T-cell (primary cell): ENCODE measurements around the gene AAR2. TPM values are rescaled to one million over a fixed set of nuclear protein-coding genes. Genes with fewer than 3 reads are reported as not detected.

Source experiments
- ATAC-seq, 4 experiments: fragments of 200-7000 bp in 3 of 4; fragments of 150-1000 bp in 1 of 4; cut with Tn5 transposase; replicated peaks in 1 of 4; 1 replicate in 3 of 4; 2 replicates in 1 of 4; pipeline ENCODE4 v1.10.0; 2021; ENCODE audit warnings: moderate library complexity in 3 of 4, mild to moderate bottlenecking in 2 of 4, moderate number of reproducible peaks in 1 of 4
- CTCF ChIA-PET, 2 donors: fragments of 300-600 bp; sonication (Branson Sonifier 250); formaldehyde crosslinking; loops; one replicate each; lab custom pipeline; 2022; ENCODE audit warnings: antibody characterized with exemption in 2 of 2; lab: Charles Lee
- POLR2A ChIA-PET, 2 donors: fragments of 300-600 bp; sonication (Branson Sonifier 250); formaldehyde crosslinking; loops; one replicate each; lab custom pipeline; 2022; ENCODE audit warnings: antibody characterized with exemption in 2 of 2; lab: Charles Lee
- DNase-seq, 35 experiments: peaks; one replicate each; pipeline versions ENCODE4 v3.0.0 to v3.0.0-alpha.2; 2013 to 2023
- H3K27ac ChIP-seq: one replicate; pipeline ENCODE4 v1.5.1; 2013; ENCODE audit warnings: low read length
- H3K27me3 ChIP-seq, 2 experiments: replicated peaks in 1 of 2; 1 replicate in 1 of 2; 2 replicates in 1 of 2; pipeline versions ENCODE4 v1.6.1 to v1.7.0; 2013; ENCODE audit warnings: low read length in 1 of 2, mixed read lengths in 1 of 2; ENCODE audit not compliant: control insufficient read depth in 2 of 2, insufficient read depth in 2 of 2; ENCODE audit errors: extremely low read depth in 1 of 2
- H3K36me3 ChIP-seq, 2 donors: 1 replicate in 1 of 2; 2 replicates in 1 of 2; pipeline versions ENCODE4 v1.6.1 to v1.7.0; 2013; ENCODE audit warnings: low read length in 1 of 2; ENCODE audit not compliant: control insufficient read depth in 2 of 2, insufficient read depth in 1 of 2; ENCODE audit errors: extremely low read depth in 1 of 2
- H3K4me1 ChIP-seq, 2 experiments: 1 replicate in 1 of 2; 2 replicates in 1 of 2; pipeline versions ENCODE4 v1.6.1 to v1.7.0; 2013; ENCODE audit warnings: low read length in 2 of 2, mixed read lengths in 1 of 2; ENCODE audit not compliant: insufficient read depth in 2 of 2, control insufficient read depth in 1 of 2; ENCODE audit errors: extremely low read depth in 1 of 2
- H3K4me3 ChIP-seq, 2 donors: 1 replicate in 1 of 2; 2 replicates in 1 of 2; pipeline versions ENCODE4 v1.5.1 to v1.7.0; 2013; ENCODE audit warnings: mild to moderate bottlenecking in 2 of 2, low read length in 1 of 2, moderate library complexity in 1 of 2; ENCODE audit not compliant: control insufficient read depth in 1 of 2; ENCODE audit errors: extremely low read depth in 1 of 2
- H3K9me3 ChIP-seq: 2 replicates; pipeline ENCODE4 v1.7.0; 2013
- H3K27ac Mint-ChIP-seq, 2 donors: one replicate each; pipeline ENCODE4 v1.8.0; 2020 to 2021; ENCODE audit warnings: mild to moderate bottlenecking in 2 of 2, mixed read lengths in 2 of 2
- H3K27me3 Mint-ChIP-seq, 2 donors: one replicate each; pipeline ENCODE4 v1.8.0; 2021 to 2022; ENCODE audit warnings: mixed read lengths in 2 of 2
- H3K36me3 Mint-ChIP-seq: one replicate; pipeline ENCODE4 v1.8.0; 2021; ENCODE audit warnings: mixed read lengths
- H3K4me1 Mint-ChIP-seq, 3 donors: one replicate each; pipeline ENCODE4 v1.8.0; 2020 to 2022; ENCODE audit warnings: mixed read lengths in 3 of 3, mild to moderate bottlenecking in 1 of 3
- H3K4me3 Mint-ChIP-seq, 3 donors: one replicate each; pipeline ENCODE4 v1.8.0; 2020 to 2022; ENCODE audit warnings: mild to moderate bottlenecking in 3 of 3, mixed read lengths in 3 of 3, moderate library complexity in 3 of 3
- H3K9me3 Mint-ChIP-seq, 3 donors: one replicate each; pipeline ENCODE4 v1.8.0; 2020 to 2022; ENCODE audit warnings: mixed read lengths in 3 of 3
- WGBS: methylation state at CpG from one replicate; pipeline ENCODE4 v1.1.5; 2013; ENCODE audit warnings: missing lambda C conversion rate; ENCODE audit not compliant: insufficient coverage; 5-methylcytosine and 5-hydroxymethylcytosine counted together
- total RNA-seq, 35 experiments: library from RNA in 6 of 35; stranded (reverse) in 6 of 35; fragments of 120-200 nt in 1 of 35; gene quantifications; one replicate each; pipeline versions ENCODE4 v1.2.1 to v1.2.4 and lab custom pipeline; 2013 to 2026

Gene AAR2
- total RNA-seq, 5 donors from 2014 or later (not counting 1 experiment from before 2014, with no cell fraction given), result 17.7 to 24.1 (median 23.3) TPM

GRCh38 chr20:36248836-36249235 is 12.6 kb downstream of the AAR2 start:
- ChIA-PET POLR2A (no interaction called here), CTCF (interaction anchor here in 1 of 2 donors (0.5 to 1.1 kb wide), 2 partner anchors 46 to 309 kb away, joined by 3 to 4 read pairs; no protein-coding TSS in a partner anchor)
- Histone ChIP-seq H3K36me3 (peaks cover 20 to 89% of the 10 kb centered on the region in 2 donors), H3K4me1 (peaks cover 0 to 5% of the 10 kb centered on the region in 2 experiments), H3K9me3 (no peaks in the 10 kb centered on the region), H3K27me3 (no peaks in the 10 kb centered on the region), H3K27ac (no peak overlapping the region), H3K4me3 (no peak overlapping the region)
- H3K27ac Mint-ChIP-seq, result no peak overlapping the region
- no peaks in the 10 kb centered on the region for H3K27me3 Mint-ChIP-seq
- WGBS, result no CpG with 5 or more reads among the region's 4 CpGs
- H3K36me3 Mint-ChIP-seq, result peaks cover 59% of the 10 kb centered on the region
- H3K4me3 Mint-ChIP-seq, result no peak overlapping the region
- peaks cover 28 to 41% (median 37%) of the 10 kb centered on the region in 3 donors for H3K4me1 Mint-ChIP-seq
- DNase-seq (no peak), ATAC-seq (no peak)
- no peaks in the 10 kb centered on the region for H3K9me3 Mint-ChIP-seq

GRCh38 chr20:36249450-36249849 is 13.2 kb downstream of the AAR2 start:
- DNase-seq, result no peak
- H3K4me3 ChIP-seq, result no peak overlapping the region
- Mint-ChIP-seq H3K27ac (no peak overlapping the region), H3K4me1 (peaks cover 26 to 38% (median 37%) of the 10 kb centered on the region in 3 donors), H3K9me3 (no peaks in the 10 kb centered on the region), H3K27me3 (no peaks in the 10 kb centered on the region), H3K4me3 (no peak overlapping the region), H3K36me3 (peaks cover 63% of the 10 kb centered on the region)
- H3K36me3 ChIP-seq, result peaks cover 18 to 89% of the 10 kb centered on the region in 2 donors
- ChIA-PET CTCF (interaction anchor here in 1 of 2 donors (0.5 to 1.1 kb wide), 3 partner anchors 47 to 426 kb away, joined by 3 to 6 read pairs (median 4); no protein-coding TSS in a partner anchor), POLR2A (interaction anchor here in 1 of 2 donors (0.6 kb wide), 1 partner anchor 160 kb away, joined by 8 read pairs; no protein-coding TSS in a partner anchor)
- H3K27me3 ChIP-seq, result no peaks in the 10 kb centered on the region
- H3K27ac ChIP-seq, result no peak overlapping the region
- H3K9me3 ChIP-seq, result no peaks in the 10 kb centered on the region
- ATAC-seq, result no peak
- H3K4me1 ChIP-seq, result peaks cover 0 to 5% of the 10 kb centered on the region in 2 experiments
- WGBS, result no CpG with 5 or more reads among the region's 3 CpGs

- WGBS, result 96% methylated on average over 4 of the region's 5 CpGs
- ChIA-PET POLR2A (no interaction called here), CTCF (no interaction called here)
- peaks cover 0 to 5% of the 10 kb centered on the region in 2 experiments for H3K4me1 ChIP-seq
- H3K9me3 Mint-ChIP-seq, result no peaks in the 10 kb centered on the region
- H3K4me3 Mint-ChIP-seq, result no peak overlapping the region
- no peak overlapping the region for H3K4me3 ChIP-seq
- H3K9me3 ChIP-seq, result no peaks in the 10 kb centered on the region
- DNase-seq (no peak), ATAC-seq (no peak)
- H3K36me3 ChIP-seq, result peaks cover 19 to 87% of the 10 kb centered on the region in 2 donors
- H3K27ac Mint-ChIP-seq, result no peak overlapping the region
- no peaks in the 10 kb centered on the region for H3K27me3 Mint-ChIP-seq
- H3K36me3 Mint-ChIP-seq, result peaks cover 61% of the 10 kb centered on the region
- no peaks in the 10 kb centered on the region for H3K27me3 ChIP-seq
- no peak overlapping the region for H3K27ac ChIP-seq
- peaks cover 24 to 37% (median 31%) of the 10 kb centered on the region in 3 donors for H3K4me1 Mint-ChIP-seq
Observed at GRCh38 chr20:36251426-36251825, 15.1 kb downstream of the AAR2 start.

GRCh38 chr20:36252511-36252910 is 16.2 kb downstream of the AAR2 start:
- Histone ChIP-seq H3K4me1 (peaks cover 0 to 5% of the 10 kb centered on the region in 2 experiments), H3K27me3 (no peaks in the 10 kb centered on the region), H3K9me3 (no peaks in the 10 kb centered on the region), H3K4me3 (no peak overlapping the region), H3K36me3 (peaks cover 21 to 85% of the 10 kb centered on the region in 2 donors), H3K27ac (no peak overlapping the region)
- Mint-ChIP-seq H3K36me3 (peaks cover 60% of the 10 kb centered on the region), H3K4me3 (no peak overlapping the region), H3K9me3 (no peaks in the 10 kb centered on the region), H3K4me1 (peaks cover 21 to 34% (median 26%) of the 10 kb centered on the region in 3 donors), H3K27ac (no peak overlapping the region), H3K27me3 (no peaks in the 10 kb centered on the region)
- no peak for ATAC-seq
- CTCF ChIA-PET, result no interaction called here
- POLR2A ChIA-PET, result no interaction called here
- DNase-seq, result no peak
- 100% methylated on average over 2 of the region's 3 CpGs for WGBS

GRCh38 chr20:36253036-36253435 is 16.8 kb downstream of the AAR2 start:
- H3K4me1 ChIP-seq, result peaks cover 0 to 5% of the 10 kb centered on the region in 2 experiments
- ChIA-PET CTCF (interaction anchor here in 1 of 2 donors (0.6 kb wide), 1 partner anchor 949 kb away, joined by 4 read pairs; no protein-coding TSS in a partner anchor), POLR2A (no interaction called here)
- H3K9me3 Mint-ChIP-seq, result no peaks in the 10 kb centered on the region
- no peaks in the 10 kb centered on the region for H3K27me3 Mint-ChIP-seq
- no peak for DNase-seq
- peaks cover 21 to 82% of the 10 kb centered on the region in 2 donors for H3K36me3 ChIP-seq
- 88% methylated on average over 2 of the region's 9 CpGs for WGBS
- H3K27ac ChIP-seq, result no peak overlapping the region
- no peak overlapping the region for H3K4me3 ChIP-seq
- peaks cover 17 to 29% (median 23%) of the 10 kb centered on the region in 3 donors for H3K4me1 Mint-ChIP-seq
- H3K9me3 ChIP-seq, result no peaks in the 10 kb centered on the region
- ATAC-seq, result no peak
- no peaks in the 10 kb centered on the region for H3K27me3 ChIP-seq
- H3K27ac Mint-ChIP-seq, result no peak overlapping the region
- peaks cover 55% of the 10 kb centered on the region for H3K36me3 Mint-ChIP-seq
- no peak overlapping the region for H3K4me3 Mint-ChIP-seq

GRCh38 chr20:36254076-36254475 is 17.8 kb downstream of the AAR2 start:
- Mint-ChIP-seq H3K4me3 (no peak overlapping the region), H3K27ac (no peak overlapping the region), H3K27me3 (no peaks in the 10 kb centered on the region), H3K36me3 (peaks cover 49% of the 10 kb centered on the region), H3K4me1 (peaks cover 12 to 21% (median 15%) of the 10 kb centered on the region in 3 donors), H3K9me3 (no peaks in the 10 kb centered on the region)
- H3K27ac ChIP-seq, result no peak overlapping the region
- ChIA-PET POLR2A (no interaction called here), CTCF (no interaction called here)
- H3K4me1 ChIP-seq, result peaks cover 0 to 2% of the 10 kb centered on the region in 2 experiments
- no peak for ATAC-seq
- no peaks in the 10 kb centered on the region for H3K27me3 ChIP-seq
- peaks cover 14 to 72% of the 10 kb centered on the region in 2 donors for H3K36me3 ChIP-seq
- DNase-seq, result no peak
- no peak overlapping the region for H3K4me3 ChIP-seq
- 50% methylated on average over 1 of the region's 2 CpGs for WGBS
- H3K9me3 ChIP-seq, result no peaks in the 10 kb centered on the region
